GM18951 (cell line): ENCODE measurements around the gene C1QL1.

Experiments
- POLR2A ChIP-seq: IDR thresholded peaks from 4 replicates; pipeline ENCODE4 v1.6.1; 2011; ENCODE audit warnings: mild to moderate bottlenecking; ENCODE audit not compliant: insufficient read length, insufficient read depth; ENCODE audit errors: extremely low read depth
- in situ Hi-C: fragments of 300-500 bp; cut with MboI; formaldehyde crosslinking; loops from one replicate; pipeline ENCODE4 v1.12.0; 2022; ENCODE audit warnings: low sequenced_read_pairs, mixed read lengths, inconsistent platforms; ENCODE audit not compliant: unreplicated experiment

The C1QL1 gene

DNA sequence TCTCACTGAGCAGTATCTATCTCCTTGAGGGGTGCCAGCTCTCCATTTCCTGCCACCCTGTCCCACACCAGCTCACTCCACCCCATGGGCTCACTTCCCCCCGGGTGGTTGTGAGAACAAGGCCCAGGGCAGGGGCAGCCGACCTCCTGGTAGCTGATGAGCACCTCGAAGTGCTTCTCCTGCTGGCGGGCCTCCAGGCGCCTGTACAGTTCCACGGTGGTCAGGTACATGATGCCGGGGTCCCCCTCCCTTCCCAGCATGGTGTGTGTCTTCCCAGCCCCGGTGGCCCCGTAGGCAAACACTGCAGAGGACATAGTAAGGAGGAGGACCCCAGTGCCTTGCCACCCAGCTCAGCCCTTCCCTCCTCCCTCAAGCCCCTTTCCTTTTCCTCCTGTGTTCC lies 33.0 kb downstream of the C1QL1 start:
- TF ChIP-seq POLR2A = no peak
- in situ Hi-C loops = no loop called here

DNA sequence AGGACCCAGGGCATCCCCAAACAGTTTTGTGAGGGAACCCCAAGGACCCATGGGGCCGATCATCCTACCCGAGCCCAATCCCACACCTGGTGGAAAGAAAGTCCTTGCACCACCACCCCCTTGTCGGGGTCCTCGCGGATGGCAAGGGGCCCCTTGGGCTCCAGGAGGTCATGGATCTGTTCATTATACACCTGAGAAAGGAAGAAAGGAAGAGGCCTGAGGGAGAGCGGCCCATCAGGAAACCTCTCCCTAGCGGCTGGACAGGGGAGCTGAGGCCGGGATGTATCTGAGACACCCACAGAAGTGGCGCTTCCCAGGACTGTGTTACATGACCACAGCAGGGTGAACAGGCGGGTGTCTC lies 33.4 kb downstream of the C1QL1 start:
- in situ Hi-C loops = no loop called here
- TF ChIP-seq POLR2A = no peak

DNA sequence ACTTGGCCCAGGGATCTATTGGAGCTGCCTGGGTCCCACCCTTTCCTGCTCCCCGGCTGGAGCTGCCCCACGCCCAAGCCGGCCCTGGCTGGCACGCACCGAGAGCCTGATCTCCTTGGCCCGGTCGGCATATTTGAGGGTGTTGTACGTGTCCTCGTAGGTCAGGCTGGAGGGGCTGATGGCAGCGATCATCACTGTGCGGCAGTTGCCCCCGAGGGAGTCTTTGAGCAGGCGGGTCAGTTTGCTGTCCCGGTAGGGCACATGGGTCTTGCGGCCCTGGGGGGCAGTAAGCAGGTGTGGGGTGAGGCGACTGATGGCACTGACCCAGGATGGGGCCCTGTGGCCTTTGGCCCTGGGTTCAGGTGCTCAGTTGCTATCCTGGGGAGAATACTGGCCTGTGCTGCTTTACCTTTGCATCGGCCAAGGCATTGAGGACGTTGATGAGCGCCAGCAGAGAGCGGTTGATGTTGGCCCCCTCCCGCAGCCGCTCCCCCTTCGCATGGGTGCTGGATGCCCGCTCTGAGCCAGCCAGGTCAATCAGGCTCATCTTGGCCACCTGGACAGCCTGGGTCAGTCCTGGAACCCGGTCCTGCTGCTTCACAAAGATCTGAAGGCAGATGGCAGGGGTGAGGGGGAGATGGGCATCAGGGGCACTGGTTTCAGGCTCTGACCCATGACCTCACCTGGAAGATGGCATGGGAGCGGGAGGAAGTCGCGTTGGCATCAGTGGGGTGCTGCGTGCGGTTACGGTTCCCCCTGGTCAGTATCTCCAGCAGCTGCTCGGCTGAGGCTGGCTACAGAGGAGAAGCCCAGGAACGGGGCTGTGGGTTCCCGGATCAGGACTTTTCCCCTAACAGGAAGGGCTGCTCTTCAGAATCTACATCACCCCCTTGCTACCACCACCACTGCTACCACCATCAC lies 34.0 kb downstream of the C1QL1 start:
- in situ Hi-C loops = no loop called here
- TF ChIP-seq POLR2A = no peak

DNA sequence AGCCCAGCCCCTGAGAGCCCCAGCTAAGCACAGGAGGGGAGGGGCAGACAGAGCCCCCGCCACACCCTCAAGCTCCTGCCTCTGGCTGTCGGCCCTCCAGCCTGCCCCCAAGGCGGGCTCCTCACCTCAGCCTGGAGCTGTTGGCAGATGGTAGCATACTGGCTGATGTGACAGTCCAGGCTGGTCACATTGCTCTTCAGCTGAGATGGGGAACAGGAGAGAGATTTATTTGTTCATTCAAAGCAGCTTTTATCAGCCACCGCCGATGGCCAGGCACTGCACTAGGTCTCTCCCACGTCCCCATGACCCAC lies 35.4 kb downstream of the C1QL1 start:
- in situ Hi-C loops = no loop called here
- no peak for TF ChIP-seq POLR2A

DNA sequence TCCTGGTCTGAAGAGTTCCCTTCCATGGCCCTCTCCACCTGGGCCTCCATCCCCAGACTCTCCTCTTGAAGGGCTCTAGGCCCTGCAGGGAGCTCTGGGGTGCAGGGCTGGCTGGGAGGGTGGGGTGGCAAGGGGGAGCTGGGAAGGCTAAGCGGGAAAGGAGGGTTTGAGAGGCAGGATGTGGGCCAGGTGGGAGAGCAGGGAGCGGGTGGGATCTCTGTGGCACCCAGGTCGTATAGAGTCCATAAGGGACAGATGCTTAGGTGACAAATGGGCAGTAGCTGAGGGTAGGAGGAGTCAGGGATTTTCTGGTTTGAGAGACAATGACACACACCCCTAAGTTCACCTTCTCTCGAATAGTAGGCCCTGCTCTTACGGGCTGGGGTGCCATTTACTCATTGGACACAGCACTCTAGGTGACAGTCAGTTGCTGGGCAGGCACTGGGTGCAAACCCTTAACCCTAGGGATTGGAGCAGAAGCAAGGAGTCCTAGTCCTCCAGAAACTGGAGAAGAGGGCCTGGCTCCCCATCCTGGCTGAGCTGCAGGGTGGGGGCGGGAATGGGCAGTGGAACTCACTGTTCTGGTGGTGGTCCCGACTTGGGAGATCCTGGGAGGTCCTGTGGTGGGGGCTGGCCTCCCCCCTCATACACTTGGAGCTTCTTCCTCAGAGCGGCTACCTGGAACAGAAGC lies 35.9 kb downstream of the C1QL1 start:
- no peak for TF ChIP-seq POLR2A
- in situ Hi-C loops = no loop called here

DNA sequence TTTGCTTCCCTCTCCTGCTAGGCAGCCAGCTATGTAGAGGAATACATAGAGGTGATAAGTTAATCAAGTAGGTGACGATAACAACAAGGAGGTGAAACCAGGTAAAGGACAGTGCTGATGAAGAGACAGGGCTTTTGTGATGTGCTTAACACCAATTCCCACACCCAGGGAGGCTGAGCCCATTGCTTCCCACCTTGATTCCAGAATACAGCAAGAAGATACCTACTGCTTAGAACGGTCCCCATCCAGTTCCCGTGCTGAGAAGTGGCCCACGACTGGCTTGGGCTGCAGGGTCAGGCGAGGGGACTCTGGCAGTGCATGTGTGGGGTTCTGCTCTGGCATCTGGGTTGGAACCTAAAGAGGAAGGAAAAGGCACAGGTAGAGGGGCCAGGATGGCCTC lies 36.7 kb downstream of the C1QL1 start:
- TF ChIP-seq POLR2A = no peak
- in situ Hi-C loops = no loop called here

DNA sequence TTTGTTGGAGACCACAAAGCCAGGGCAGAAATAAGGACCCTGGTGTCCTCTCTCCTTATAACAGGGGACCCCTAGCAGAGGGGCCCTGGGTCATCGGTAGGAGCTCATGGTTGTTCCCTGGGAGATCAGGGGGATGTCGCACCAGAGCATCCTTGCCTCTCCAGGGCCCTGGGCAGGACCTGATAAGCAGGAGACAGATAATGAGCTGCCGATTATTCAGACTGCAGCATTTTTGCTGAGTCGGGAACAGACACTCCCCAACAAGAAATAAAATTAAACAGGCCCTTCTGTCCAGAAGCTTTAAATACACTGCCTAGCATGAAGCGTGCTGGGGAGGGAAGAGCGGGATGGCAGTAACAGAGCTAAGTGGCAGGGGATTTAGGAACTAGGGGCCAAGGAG lies 37.4 kb downstream of the C1QL1 start:
- in situ Hi-C loops = no loop called here
- no peak for TF ChIP-seq POLR2A

DNA sequence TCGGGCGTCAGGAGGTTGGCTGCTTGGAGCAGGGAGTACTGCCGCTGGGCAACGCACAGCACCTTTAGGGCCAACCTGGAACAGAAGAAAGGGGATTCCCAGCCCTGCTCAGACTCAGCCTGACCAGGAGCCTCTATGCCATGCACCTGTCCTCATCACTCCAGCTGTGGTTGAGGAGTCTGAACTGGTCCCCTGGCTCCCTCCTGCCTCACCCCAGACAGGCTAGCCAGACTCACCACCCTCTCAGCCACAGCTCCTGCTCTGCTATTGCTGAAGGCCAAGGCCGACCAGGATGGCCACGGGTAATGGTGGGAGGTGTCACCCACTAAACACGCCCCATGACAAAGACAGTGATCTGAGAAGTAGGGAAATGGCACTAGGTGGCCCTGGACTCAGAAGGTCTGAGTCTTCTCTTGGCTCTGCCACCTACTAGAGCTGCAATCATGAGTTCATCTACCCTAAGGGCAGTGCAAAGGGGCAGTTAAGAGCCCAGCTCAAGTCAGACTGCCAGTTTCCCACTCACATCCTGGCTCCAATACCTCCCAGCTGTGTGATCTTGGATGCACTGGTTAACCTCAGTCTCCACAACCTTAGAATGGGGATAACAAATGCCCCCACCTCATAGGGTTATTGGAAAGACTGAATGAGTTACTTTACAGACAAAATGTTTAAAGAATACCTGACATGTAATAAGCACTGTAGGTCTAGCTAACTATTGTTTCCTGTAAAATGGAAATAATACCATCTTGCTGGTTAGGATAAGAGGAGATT lies 39.0 kb downstream of the C1QL1 start:
- no peak for TF ChIP-seq POLR2A
- in situ Hi-C loops = loop anchor here (10.0 kb wide), 2 partner anchors 86 to 166 kb away; no protein-coding TSS in a partner anchor

DNA sequence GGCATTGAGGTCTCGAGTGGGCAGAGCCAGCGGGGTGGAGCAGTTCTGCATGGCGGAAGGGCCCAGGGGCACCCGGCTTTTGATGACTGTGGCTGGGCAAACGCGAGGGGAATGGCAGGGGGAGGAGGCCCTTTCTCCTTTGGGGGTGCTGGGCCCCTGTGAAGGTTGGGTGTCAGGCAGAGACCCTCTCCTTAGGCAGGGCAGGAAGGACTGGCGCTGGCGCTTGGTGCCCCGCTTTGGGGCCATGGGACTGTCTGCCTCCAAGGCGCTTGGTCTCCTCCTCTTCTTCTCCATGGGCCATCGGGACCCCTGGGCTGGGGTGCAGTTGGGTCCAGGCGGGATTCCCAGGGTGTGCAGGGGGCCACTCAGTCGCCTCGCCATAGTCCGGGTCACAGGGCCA lies 40.0 kb downstream of the C1QL1 start:
- TF ChIP-seq POLR2A = no peak
- in situ Hi-C loops = loop anchor here (10.0 kb wide), 2 partner anchors 87 to 167 kb away; no protein-coding TSS in a partner anchor

DNA sequence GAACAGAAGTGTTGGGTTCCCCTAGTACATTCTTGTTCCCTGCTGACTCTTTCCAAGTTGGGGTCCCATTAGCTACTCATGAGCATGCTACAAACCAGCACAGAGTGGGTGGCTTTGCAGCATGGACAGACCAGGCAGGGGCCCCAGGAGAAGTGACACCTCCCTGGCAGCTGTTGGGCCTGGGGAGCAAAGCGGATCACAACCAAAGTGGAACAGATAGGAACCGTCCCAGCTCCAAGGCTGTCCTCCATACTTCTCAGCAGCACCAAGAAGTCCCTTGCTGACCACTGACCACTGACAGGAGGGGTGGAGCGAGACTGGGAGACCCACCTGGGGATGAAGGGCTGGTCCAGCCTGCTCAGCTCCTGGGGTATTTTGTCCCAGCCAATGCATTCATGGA lies 40.4 kb downstream of the C1QL1 start:
- in situ Hi-C loops = loop anchor here (10.0 kb wide), 2 partner anchors 87 to 167 kb away; no protein-coding TSS in a partner anchor
- no peak for TF ChIP-seq POLR2A

DNA sequence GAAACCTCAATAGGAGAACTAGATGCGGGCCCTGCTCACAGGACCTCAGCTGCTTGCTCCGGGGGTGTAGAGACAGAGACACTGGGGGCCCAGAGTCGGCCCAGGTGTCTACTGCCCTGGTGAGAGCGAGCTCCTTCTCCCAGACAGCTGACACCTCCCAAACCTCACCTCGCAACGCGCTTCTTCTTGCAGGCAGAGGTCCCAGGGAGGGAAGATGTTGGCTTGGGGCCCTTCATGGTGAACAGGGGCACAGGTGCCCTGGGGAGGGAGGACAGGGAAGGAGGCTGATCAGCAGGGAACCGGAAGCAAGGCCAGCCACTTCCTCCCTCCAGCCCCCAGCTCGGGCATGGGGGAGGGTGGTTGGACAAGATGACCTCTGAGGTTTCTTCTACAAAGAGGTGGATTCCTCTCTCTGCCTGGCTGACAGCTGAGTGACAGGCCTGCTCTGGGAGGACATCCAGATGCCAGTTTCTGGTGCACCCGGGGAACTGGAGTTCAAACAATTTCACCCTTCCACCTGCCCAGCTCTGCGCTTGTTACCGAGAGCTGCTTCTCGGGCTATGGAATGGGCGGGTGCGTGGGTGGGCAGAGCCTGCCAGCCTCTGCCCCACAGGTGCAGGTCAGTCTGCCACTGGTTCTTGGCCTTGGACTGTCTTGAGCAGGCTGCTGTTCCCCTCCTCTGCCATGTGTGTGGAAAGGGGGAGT lies 41.1 kb downstream of the C1QL1 start:
- no peak for TF ChIP-seq POLR2A
- in situ Hi-C loops = loop anchor here (10.0 kb wide), 2 partner anchors 88 to 168 kb away; no protein-coding TSS in a partner anchor
